Panc1 (cell line): ENCODE measurements around the gene FILIP1L. TPM values are rescaled to one million over a fixed set of nuclear protein-coding genes. Genes with fewer than 3 reads are reported as not detected.

Experiments used
- ATAC-seq: fragments of 200-7000 bp; cut with Tn5 transposase; 2 replicates; pipeline ENCODE4 v1.9.1; 2020; ENCODE audit warnings: mild to moderate bottlenecking, moderate library complexity
- BruUV-seq: library from RNA; stranded (reverse); fragments of 400-500 nt; replicated peaks from 2 replicates; lab custom pipeline; 2021; lab: Mats Ljungman, UMichigan
- CTCF ChIA-PET: fragments of 300-600 bp; sonication (Branson Sonifier 250); formaldehyde crosslinking; loops from one replicate; lab custom pipeline; 2022; ENCODE audit warnings: antibody characterized with exemption; lab: Charles Lee
- POLR2A ChIA-PET: fragments of 300-600 bp; sonication (Branson Sonifier 250); formaldehyde crosslinking; loops from one replicate; lab custom pipeline; 2022; ENCODE audit warnings: antibody characterized with exemption; lab: Charles Lee
- DNase-seq: peaks from one replicate; pipeline ENCODE4 v3.0.0-alpha.2; 2010; ENCODE audit warnings: low read depth, low spot score
- H3K27ac ChIP-seq: 2 replicates; pipeline ENCODE4 v1.5.1; 2011; ENCODE audit warnings: mild to moderate bottlenecking, low read length, inconsistent platforms
- H3K27me3 ChIP-seq: fragments of 200-500 bp; sonication (Bioruptor generic); 2 replicates; pipeline ENCODE4 v1.6.0; 2014; ENCODE audit warnings: low read length, inconsistent platforms; ENCODE audit not compliant: control insufficient read depth, insufficient read depth
- H3K36me3 ChIP-seq: fragments of 200-500 bp; sonication (Bioruptor generic); 2 replicates; pipeline ENCODE4 v1.5.1; 2014; ENCODE audit warnings: inconsistent platforms, mild to moderate bottlenecking, low read length, moderate library complexity; ENCODE audit not compliant: control insufficient read depth, insufficient read depth
- H3K4me1 ChIP-seq: 2 replicates; pipeline ENCODE4 v1.5.1; 2011; ENCODE audit warnings: inconsistent platforms, mild to moderate bottlenecking, low read length, moderate library complexity; ENCODE audit not compliant: control insufficient read depth, insufficient read depth
- H3K4me3 ChIP-seq, 2 experiments: 2 replicates each; pipeline ENCODE4 v1.5.1; 2011 to 2012; ENCODE audit warnings: low read depth in 2 of 2, low read length in 2 of 2, mild to moderate bottlenecking in 2 of 2, inconsistent platforms in 1 of 2, moderate library complexity in 1 of 2
- H3K9me3 ChIP-seq: fragments of 200-500 bp; sonication (Bioruptor generic); 2 replicates; pipeline ENCODE4 v1.5.1; 2014; ENCODE audit warnings: low read depth, mild to moderate bottlenecking, inconsistent platforms, low read length, moderate library complexity; ENCODE audit not compliant: control insufficient read depth, insufficient read depth
- POLR2AphosphoS5 ChIP-seq: IDR thresholded peaks from 2 replicates; pipeline ENCODE4 v1.6.1; 2012; ENCODE audit warnings: mild to moderate bottlenecking, low read depth, low read length, moderate library complexity
- SIN3A ChIP-seq: IDR thresholded peaks from 2 replicates; pipeline ENCODE4 v1.6.1; 2012; ENCODE audit warnings: low read depth, mild to moderate bottlenecking, low read length, moderate library complexity, borderline replicate concordance; ENCODE audit not compliant: insufficient read depth
- TCF7L2 ChIP-seq: IDR thresholded peaks from 2 replicates; pipeline ENCODE4 v1.6.1; 2011; ENCODE audit warnings: mild to moderate bottlenecking, low read depth, low read length, inconsistent platforms
- in situ Hi-C: cut with HindIII; loops from 2 replicates; pipeline ENCODE4 v1.10.0; 2016; ENCODE audit warnings: low sequenced_read_pairs, low pct_unique_long_range_greater_than_20kb
- intact Hi-C: fragments of 100-400 bp; cut with micrococcal nuclease; formaldehyde crosslinking; loops from one replicate; pipeline ENCODE4 v1.10.0; 2022; ENCODE audit not compliant: unreplicated experiment
- total RNA-seq: library from RNA; stranded (reverse); gene quantifications from one replicate; pipeline ENCODE4 v1.2.1, GENCODE V29; 2021; ENCODE audit not compliant: unreplicated experiment
- TF ChIP-seq, protein P1 (sequence below): fragments of 450-650 bp; IDR thresholded peaks from 2 replicates; pipeline ENCODE4 v1.5.1; 2017; ENCODE audit warnings: mild to moderate bottlenecking
- TF ChIP-seq, protein P2 (sequence below), 2 experiments: IDR thresholded peaks; 2 replicates each; pipeline ENCODE4 v1.6.1; 2011 to 2012; ENCODE audit warnings: low read depth in 2 of 2, control low read depth in 1 of 2, low read length in 1 of 2, mild to moderate bottlenecking in 1 of 2, moderate library complexity in 1 of 2; ENCODE audit not compliant: insufficient read depth in 1 of 2

The FILIP1L gene
- total RNA-seq, 1 experiment from 2014 or later = 3.2 TPM

DNA sequence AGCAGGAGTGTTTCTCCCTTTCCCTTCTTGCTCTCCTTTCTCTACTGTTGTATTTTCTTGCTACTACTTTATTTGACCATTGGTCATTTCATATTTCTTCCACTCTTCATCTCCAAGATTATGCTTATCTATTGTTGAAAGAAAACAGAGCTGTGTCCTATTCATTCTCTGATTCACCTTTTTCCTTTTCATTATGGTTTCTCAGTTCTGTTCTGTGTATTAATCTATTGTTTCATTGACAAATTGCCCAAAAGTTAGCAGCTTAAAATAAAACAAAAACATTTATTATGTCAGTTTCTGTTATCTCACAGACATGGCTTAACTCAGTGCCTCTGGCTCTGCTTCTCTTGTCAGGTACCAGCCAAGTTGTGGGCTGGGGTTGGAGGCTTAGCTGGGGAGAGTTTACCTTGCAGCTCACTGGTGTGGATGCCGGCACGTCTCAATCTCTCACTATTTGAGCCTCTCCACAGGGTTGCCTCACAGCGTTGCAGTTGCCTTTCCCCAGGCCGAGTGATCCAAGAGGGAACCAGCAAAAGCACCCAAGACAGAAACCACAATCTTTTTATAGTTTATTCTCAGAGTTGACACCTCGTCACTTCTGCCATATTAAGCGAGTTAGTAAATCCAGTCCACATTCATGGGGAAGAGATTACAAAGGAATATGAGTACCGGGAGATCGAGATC lies 36.9 kb upstream of the FILIP1L start:
- Histone ChIP-seq H3K4me1 (no peaks in the 10 kb centered on the region), H3K4me3 (no peak overlapping the region), H3K27me3 (no peaks in the 10 kb centered on the region), H3K27ac (no peak overlapping the region), H3K36me3 (no peaks in the 10 kb centered on the region), H3K9me3 (peaks cover 11% of the 10 kb centered on the region)
- in situ Hi-C loops (no loop called here), intact Hi-C loops (no loop called here)
- ChIA-PET CTCF (no interaction called here), POLR2A (no interaction called here)
- no peak for ATAC-seq
- no TSS peak for BruUV-seq
- DNase-seq = no peak
- TF ChIP-seq SIN3A (no peak), POLR2AphosphoS5 (no peak), TCF7L2 (no peak)
- TF ChIP-seq, protein P1, sequence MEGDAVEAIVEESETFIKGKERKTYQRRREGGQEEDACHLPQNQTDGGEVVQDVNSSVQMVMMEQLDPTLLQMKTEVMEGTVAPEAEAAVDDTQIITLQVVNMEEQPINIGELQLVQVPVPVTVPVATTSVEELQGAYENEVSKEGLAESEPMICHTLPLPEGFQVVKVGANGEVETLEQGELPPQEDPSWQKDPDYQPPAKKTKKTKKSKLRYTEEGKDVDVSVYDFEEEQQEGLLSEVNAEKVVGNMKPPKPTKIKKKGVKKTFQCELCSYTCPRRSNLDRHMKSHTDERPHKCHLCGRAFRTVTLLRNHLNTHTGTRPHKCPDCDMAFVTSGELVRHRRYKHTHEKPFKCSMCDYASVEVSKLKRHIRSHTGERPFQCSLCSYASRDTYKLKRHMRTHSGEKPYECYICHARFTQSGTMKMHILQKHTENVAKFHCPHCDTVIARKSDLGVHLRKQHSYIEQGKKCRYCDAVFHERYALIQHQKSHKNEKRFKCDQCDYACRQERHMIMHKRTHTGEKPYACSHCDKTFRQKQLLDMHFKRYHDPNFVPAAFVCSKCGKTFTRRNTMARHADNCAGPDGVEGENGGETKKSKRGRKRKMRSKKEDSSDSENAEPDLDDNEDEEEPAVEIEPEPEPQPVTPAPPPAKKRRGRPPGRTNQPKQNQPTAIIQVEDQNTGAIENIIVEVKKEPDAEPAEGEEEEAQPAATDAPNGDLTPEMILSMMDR = no peak
- TF ChIP-seq, protein P2, sequence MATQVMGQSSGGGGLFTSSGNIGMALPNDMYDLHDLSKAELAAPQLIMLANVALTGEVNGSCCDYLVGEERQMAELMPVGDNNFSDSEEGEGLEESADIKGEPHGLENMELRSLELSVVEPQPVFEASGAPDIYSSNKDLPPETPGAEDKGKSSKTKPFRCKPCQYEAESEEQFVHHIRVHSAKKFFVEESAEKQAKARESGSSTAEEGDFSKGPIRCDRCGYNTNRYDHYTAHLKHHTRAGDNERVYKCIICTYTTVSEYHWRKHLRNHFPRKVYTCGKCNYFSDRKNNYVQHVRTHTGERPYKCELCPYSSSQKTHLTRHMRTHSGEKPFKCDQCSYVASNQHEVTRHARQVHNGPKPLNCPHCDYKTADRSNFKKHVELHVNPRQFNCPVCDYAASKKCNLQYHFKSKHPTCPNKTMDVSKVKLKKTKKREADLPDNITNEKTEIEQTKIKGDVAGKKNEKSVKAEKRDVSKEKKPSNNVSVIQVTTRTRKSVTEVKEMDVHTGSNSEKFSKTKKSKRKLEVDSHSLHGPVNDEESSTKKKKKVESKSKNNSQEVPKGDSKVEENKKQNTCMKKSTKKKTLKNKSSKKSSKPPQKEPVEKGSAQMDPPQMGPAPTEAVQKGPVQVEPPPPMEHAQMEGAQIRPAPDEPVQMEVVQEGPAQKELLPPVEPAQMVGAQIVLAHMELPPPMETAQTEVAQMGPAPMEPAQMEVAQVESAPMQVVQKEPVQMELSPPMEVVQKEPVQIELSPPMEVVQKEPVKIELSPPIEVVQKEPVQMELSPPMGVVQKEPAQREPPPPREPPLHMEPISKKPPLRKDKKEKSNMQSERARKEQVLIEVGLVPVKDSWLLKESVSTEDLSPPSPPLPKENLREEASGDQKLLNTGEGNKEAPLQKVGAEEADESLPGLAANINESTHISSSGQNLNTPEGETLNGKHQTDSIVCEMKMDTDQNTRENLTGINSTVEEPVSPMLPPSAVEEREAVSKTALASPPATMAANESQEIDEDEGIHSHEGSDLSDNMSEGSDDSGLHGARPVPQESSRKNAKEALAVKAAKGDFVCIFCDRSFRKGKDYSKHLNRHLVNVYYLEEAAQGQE (IDR thresholded peaks at IDR 0.05; ENCODE audit: insufficient read depth in 1 of 2, low read depth in 2 of 2, low read length in 1 of 2) = no peak

DNA sequence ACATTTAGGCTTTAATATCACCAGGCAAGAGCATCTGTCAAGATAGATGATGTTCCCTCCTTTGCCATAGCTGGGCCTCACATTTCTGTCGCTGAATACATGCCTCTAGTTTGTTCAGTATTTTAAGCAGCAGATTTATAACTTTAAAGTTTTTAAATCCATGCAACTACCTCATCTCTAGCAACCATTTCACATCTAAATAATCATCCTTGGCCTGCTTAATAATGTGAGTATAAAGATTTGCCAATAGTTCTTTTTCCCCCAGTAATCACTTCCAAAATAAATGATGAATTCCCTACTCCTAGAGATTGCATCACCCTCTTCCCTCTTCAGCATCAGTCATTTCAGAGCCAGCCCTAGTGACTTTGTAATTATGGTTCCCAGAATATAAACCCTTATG lies 36.2 kb upstream of the FILIP1L start:
- DNase-seq (no peak), ATAC-seq (no peak)
- no peak overlapping the region for H3K4me3 ChIP-seq
- H3K36me3 ChIP-seq = no peaks in the 10 kb centered on the region
- H3K27me3 ChIP-seq = no peaks in the 10 kb centered on the region
- no TSS peak for BruUV-seq
- no peak overlapping the region for H3K27ac ChIP-seq
- TF ChIP-seq, protein P1 = no peak
- TF ChIP-seq, protein P2 (IDR thresholded peaks at IDR 0.05; ENCODE audit: insufficient read depth in 1 of 2, low read depth in 2 of 2, low read length in 1 of 2) = no peak
- TF ChIP-seq POLR2AphosphoS5 = no peak
- no peak for TF ChIP-seq TCF7L2
- no peak for TF ChIP-seq SIN3A
- intact Hi-C loops (no loop called here), in situ Hi-C loops (no loop called here)
- H3K9me3 ChIP-seq = peaks cover 4% of the 10 kb centered on the region
- CTCF ChIA-PET = no interaction called here
- H3K4me1 ChIP-seq = no peaks in the 10 kb centered on the region
- POLR2A ChIA-PET = no interaction called here
